ENCODE results near the gene TRAPPC13.

DNA sequence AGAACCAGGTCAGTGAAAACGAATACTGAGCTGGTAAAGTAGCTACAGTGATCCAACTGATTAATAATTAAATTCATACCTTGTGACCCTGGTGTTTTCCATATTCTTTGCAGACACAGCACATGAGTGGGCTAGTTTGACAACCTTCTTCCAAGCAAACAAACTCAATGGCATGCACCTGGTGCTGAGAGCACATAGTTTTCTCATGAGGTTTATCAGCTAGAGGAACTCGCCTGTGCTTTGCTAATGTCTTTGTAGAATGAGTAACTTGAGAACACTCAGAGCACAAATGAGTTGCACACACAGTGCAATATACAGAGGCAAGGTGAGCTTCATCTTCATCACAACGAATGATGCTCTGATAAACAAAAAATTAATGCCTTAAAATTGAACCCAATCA, 13.3 kb upstream of the TRAPPC13 start:
- TF ChIP-seq, protein P1, sequence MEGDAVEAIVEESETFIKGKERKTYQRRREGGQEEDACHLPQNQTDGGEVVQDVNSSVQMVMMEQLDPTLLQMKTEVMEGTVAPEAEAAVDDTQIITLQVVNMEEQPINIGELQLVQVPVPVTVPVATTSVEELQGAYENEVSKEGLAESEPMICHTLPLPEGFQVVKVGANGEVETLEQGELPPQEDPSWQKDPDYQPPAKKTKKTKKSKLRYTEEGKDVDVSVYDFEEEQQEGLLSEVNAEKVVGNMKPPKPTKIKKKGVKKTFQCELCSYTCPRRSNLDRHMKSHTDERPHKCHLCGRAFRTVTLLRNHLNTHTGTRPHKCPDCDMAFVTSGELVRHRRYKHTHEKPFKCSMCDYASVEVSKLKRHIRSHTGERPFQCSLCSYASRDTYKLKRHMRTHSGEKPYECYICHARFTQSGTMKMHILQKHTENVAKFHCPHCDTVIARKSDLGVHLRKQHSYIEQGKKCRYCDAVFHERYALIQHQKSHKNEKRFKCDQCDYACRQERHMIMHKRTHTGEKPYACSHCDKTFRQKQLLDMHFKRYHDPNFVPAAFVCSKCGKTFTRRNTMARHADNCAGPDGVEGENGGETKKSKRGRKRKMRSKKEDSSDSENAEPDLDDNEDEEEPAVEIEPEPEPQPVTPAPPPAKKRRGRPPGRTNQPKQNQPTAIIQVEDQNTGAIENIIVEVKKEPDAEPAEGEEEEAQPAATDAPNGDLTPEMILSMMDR (IDR thresholded peaks at IDR 0.05; ENCODE audit: insufficient read depth, low read length): no peak
- TF ChIP-seq POLR2AphosphoS5 (IDR thresholded peaks at IDR 0.05; ENCODE audit: low read depth): no peak
